Ovary (tissue), 9 donors: ENCODE results near the gene MARCHF3. TPM values are rescaled to one million over a fixed set of nuclear protein-coding genes. Genes with fewer than 3 reads are reported as not detected.
A peak's percentile ranks its signal among the peaks of the same experiment; 100 is the strongest.

Experiments
- DNase-seq, 5 donors: peaks; one replicate each; pipeline ENCODE4 v3.0.0-alpha.2; 2019 to 2020
- H3K27ac ChIP-seq, 2 donors: fragments of 200-600 bp; one replicate each; pipeline versions ENCODE4 v1.5.1 to v1.8.0; 2019 to 2022
- H3K27me3 ChIP-seq: fragments of 200-600 bp; one replicate; pipeline ENCODE4 v1.8.0; 2022
- H3K36me3 ChIP-seq: fragments of 200-600 bp; sonication (generic); one replicate; pipeline ENCODE4 v1.5.1; 2019
- H3K4me1 ChIP-seq: one replicate; pipeline ENCODE4 v1.8.1; 2013; ENCODE audit warnings: mild to moderate bottlenecking, moderate library complexity; ENCODE audit not compliant: insufficient read depth
- H3K4me3 ChIP-seq: fragments of 200-600 bp; sonication (generic); one replicate; pipeline ENCODE4 v1.5.1; 2017
- H3K9me3 ChIP-seq, 2 donors: fragments of 200-600 bp in 1 of 2; sonication (generic) in 1 of 2; one replicate each; pipeline versions ENCODE4 v1.5.1 to v1.8.1; 2013 to 2019; ENCODE audit warnings: mild to moderate bottlenecking in 1 of 2, moderate library complexity in 1 of 2
- CTCF ChIP-seq, 3 donors: fragments of 450-650 bp in 2 of 3; fragments of 200-600 bp in 1 of 3; IDR thresholded peaks; one replicate each; pipeline versions ENCODE4 v1.5.1 to v1.8.0; 2016 to 2022; ENCODE audit warnings: antibody characterized with exemption in 3 of 3, mild to moderate bottlenecking in 1 of 3
- EP300 ChIP-seq: sonication (generic); formaldehyde crosslinking; IDR thresholded peaks from one replicate; pipeline ENCODE4 v1.6.1; 2017; ENCODE audit warnings: antibody characterized with exemption
- POLR2A ChIP-seq: fragments of 450-650 bp; IDR thresholded peaks from one replicate; pipeline ENCODE4 v1.6.1; 2017; ENCODE audit warnings: antibody characterized with exemption, mild to moderate bottlenecking, moderate library complexity
- WGBS, 3 donors: extraction: QIAGEN DNeasy Blood & Tissue Kit in 1 of 3; methylation state at CpG; one replicate each; pipeline versions ENCODE4 v1.1.5 to v1.1.7; 2013 to 2017; 5-methylcytosine and 5-hydroxymethylcytosine counted together
- intact Hi-C, 4 donors: fragments of 100-400 bp; cut with DNase I; formaldehyde crosslinking; loops; one replicate each; pipeline versions ENCODE4 v1.11.0 to v1.15.1; 2022 to 2023
- polyA plus RNA-seq, 2 donors: library from polyadenylated mRNA; stranded (reverse); fragments of 200-250 nt in 1 of 2; fragments of 350-450 nt in 1 of 2; fragmentation: Illumina TruSeq in 1 of 2; extraction: RNeasy Lipid Tissue Mini Kit (QIAGEN cat#74804) in 1 of 2; gene quantifications; one replicate each; pipeline ENCODE4 v1.2.3, GENCODE V29; 2013 to 2014
- total RNA-seq, 7 donors: library from RNA; depleted of rRNA in 2 of 7; stranded (reverse); fragments of >200 nt in 2 of 7; fragmentation: NEBNext Ultra II Directional in 3 of 7; extraction: Animal tissue kit (Norgen Biotek cat#: 25700) in 3 of 7; gene quantifications; one replicate each; pipeline versions ENCODE4 v1.1.0 to v1.2.4, GENCODE V29; 2016 to 2023
- donor health status: DM: no; HTN: no; CAD: no; lungs with moderate emphysema.
- donor health status: DM: no; HTN: no; CAD: no.
- donor health status: Bipolar disorder and iron deficiency.
- donor health status: DM: yes; HTN: yes; CAD: no.
- donor health status: DM: no; HTN: no; CAD: no.
- donor health status: DM: yes; HTN: yes; CAD: no.

Gene MARCHF3
- total and polyA plus RNA-seq, 9 donors, result 2.1 to 13.8 (median 4.5) TPM

DNA sequence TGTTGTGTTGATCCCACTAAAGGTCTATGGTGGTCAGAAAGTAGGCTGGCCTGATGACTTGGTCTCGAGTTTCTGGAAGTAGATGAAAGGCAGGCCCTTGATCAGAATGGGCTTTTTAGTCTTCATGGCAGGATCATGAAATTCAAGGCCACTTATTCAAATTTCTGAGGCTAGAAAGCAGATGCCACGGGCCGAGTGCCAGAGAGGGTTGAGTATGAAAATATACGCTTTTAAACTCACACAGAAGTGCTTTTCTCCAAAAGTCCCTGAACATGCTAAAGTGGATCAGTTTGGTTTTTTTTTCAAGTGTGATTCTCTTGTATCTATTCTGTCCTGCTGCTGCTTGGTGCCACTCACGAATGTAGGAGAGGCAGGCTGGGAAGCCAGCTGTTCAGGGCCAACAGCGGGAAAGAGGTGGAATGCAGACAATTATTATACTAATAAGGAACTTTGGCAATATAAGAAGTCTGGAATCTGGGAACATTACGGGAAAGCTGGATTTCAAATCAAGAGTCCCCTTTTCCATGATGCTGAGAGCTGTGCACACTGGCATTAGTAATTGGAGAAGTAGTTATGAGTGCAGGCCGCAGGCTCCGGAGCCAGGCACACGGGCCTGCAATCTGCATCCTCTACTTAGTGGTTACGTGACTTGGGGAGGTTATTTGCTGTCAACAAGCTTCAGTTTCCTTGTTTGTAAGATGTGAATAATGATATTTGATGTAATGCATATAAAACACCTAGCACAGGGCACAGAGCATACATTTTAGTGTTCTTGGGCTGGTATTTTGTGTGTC lies 157.6 kb downstream of the MARCHF3 start:
- Histone ChIP-seq H3K4me3 (no peak overlapping the region), H3K27ac (no peak overlapping the region), H3K27me3 (no peaks in the 10 kb centered on the region), H3K36me3 (no peaks in the 10 kb centered on the region), H3K4me1 (peaks cover 9% of the 10 kb centered on the region), H3K9me3 (no peaks in the 10 kb centered on the region)
- no peak for TF ChIP-seq POLR2A
- intact Hi-C loops, result no loop called here
- 21 to 38% (median 24%) methylated on average over 11 of the region's 11 CpGs for WGBS, 3 donors
- peak; percentile 43 to 79 (median 47) for DNase-seq

- H3K27ac ChIP-seq, result no peak overlapping the region
- peaks cover 4% of the 10 kb centered on the region for H3K4me1 ChIP-seq
- TF ChIP-seq EP300 (no peak), CTCF (IDR thresholded peaks at IDR 0.05) (no peak), POLR2A (no peak)
- H3K4me3 ChIP-seq, result no peak overlapping the region
- no peaks in the 10 kb centered on the region for H3K27me3 ChIP-seq
- no peaks in the 10 kb centered on the region for H3K9me3 ChIP-seq
- no peaks in the 10 kb centered on the region for H3K36me3 ChIP-seq
- WGBS, 3 donors, result 96 to 98% (median 96%) methylated on average over 6 of the region's 6 CpGs
- intact Hi-C loops, result no loop called here
- DNase-seq, result no peak
These were observed 158.9 kb downstream of the MARCHF3 start for GRCh38 chr5:126871441-126871840.

GRCh38 chr5:126869005-126869451 lies 161.3 kb downstream of the MARCHF3 start:
- no peak overlapping the region for H3K4me3 ChIP-seq
- DNase-seq, result no peak
- WGBS, 3 donors, result 2 to 4% (median 3%) methylated on average over 22 of the region's 22 CpGs
- H3K36me3 ChIP-seq, result no peaks in the 10 kb centered on the region
- H3K27ac ChIP-seq, result no peak overlapping the region
- intact Hi-C loops, result no loop called here
- peaks cover 4% of the 10 kb centered on the region for H3K4me1 ChIP-seq
- H3K9me3 ChIP-seq, result no peaks in the 10 kb centered on the region
- no peaks in the 10 kb centered on the region for H3K27me3 ChIP-seq
- TF ChIP-seq CTCF (IDR thresholded peaks at IDR 0.05), result no peak
- no peak for TF ChIP-seq EP300
- TF ChIP-seq POLR2A, result no peak

DNA sequence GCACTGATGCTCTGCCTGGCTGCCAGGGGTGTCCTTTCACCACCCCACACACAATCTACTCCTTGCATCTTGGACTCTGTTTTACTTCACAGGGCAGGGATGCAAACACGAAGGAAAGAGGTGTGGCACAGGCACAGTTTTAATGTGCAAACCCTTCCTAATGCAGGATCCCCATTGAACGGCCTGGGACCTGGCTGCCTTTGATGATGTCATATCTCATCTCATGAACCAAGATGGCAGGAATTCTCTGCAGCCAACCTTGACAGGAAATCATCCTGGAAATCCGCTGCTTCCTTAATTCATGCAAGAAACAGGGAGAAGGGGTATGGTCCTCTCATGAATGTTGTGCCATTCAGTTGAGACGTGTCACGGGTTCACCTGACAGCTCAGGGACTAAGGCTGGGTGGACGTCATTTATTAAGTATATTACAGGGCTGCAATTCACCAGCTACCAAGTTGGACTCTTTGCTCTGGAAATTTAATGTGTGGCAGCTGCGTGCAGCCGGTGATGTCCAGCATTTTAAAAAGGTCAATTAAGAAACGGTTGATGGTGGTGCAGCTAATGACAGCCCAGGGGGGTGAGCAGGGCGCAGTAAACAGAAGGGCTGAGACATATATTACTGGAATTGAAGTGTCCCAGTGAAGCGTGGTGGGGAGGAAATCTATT lies 161.9 kb downstream of the MARCHF3 start:
- Histone ChIP-seq H3K27me3 (no peaks in the 10 kb centered on the region), H3K36me3 (no peaks in the 10 kb centered on the region), H3K4me1 (peaks cover 4% of the 10 kb centered on the region), H3K9me3 (no peaks in the 10 kb centered on the region), H3K27ac (no peak overlapping the region), H3K4me3 (no peak overlapping the region)
- no peak for TF ChIP-seq EP300
- TF ChIP-seq POLR2A, result no peak
- TF ChIP-seq CTCF (IDR thresholded peaks at IDR 0.05), result no peak
- intact Hi-C loops, result no loop called here
- no peak for DNase-seq
- 52 to 57% (median 52%) methylated on average over 11 of the region's 11 CpGs for WGBS, 3 donors
